Kidney epithelial cell (primary cell): ENCODE measurements around the gene ADTRP. TPM values are rescaled to one million over a fixed set of nuclear protein-coding genes. Genes with fewer than 3 reads are reported as not detected.
A peak's percentile ranks its signal among the peaks of the same experiment; 100 is the strongest.

Experiments
- DNase-seq: peaks from one replicate; pipeline ENCODE4 v3.0.0-alpha.2; 2010; ENCODE audit warnings: low read depth
- H3K27me3 ChIP-seq: 2 replicates; pipeline ENCODE4 v1.6.0; 2011; ENCODE audit warnings: low read length; ENCODE audit not compliant: control insufficient read depth, insufficient read depth
- H3K36me3 ChIP-seq: 2 replicates; pipeline ENCODE4 v1.5.1; 2011; ENCODE audit warnings: low read length; ENCODE audit not compliant: control insufficient read depth, insufficient read depth
- H3K4me3 ChIP-seq: 2 replicates; pipeline ENCODE4 v1.5.1; 2011; ENCODE audit warnings: low read depth, mild to moderate bottlenecking, control low read depth, low read length
- CTCF ChIP-seq: IDR thresholded peaks from 2 replicates; pipeline ENCODE4 v1.5.1; 2011; ENCODE audit warnings: mild to moderate bottlenecking, moderate library complexity, low read length, control low read depth, inconsistent platforms; ENCODE audit not compliant: insufficient read depth, poor library complexity, severe bottlenecking
- total RNA-seq: library from RNA; depleted of rRNA; stranded (reverse); fragments of >200 nt; gene quantifications from 2 replicates; pipeline ENCODE4 v1.2.3, GENCODE V29; 2015

Gene ADTRP
- total RNA-seq, 1 donor from 2014 or later = 4.6 TPM

DNA sequence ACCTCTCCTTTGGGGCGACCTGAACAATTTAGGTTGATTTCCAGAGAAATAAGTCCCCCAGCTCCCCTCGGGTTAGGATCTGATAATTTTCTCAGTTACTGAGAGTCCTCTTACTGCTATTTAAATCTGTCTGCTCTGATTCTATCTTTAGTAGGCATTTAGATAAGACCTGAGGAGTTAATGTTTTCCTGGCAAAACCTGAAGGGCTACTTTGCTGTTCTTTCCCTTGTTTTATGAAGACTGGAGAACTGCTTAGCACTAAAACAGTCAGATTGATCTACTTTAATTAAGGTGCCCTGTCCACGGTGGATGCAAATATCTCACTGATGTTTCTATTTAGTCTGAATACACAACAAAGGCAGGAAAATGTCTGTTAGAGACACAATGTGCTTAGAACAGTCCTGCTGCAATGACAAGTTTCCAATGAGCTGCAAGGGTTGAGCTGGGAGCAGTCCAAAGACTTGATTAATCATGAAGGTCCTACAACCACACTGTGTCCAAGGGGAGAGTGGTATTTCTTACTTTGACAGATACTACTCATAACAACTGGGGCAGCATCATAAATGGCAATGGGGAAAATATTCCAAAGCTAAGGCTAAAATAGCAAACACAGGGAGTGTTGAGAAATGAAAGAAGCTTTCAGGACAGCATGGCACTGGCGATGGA lies 15.7 kb downstream of the ADTRP start:
- no peak for TF ChIP-seq CTCF
- H3K4me3 ChIP-seq = no peak overlapping the region
- no peaks in the 10 kb centered on the region for H3K36me3 ChIP-seq
- DNase-seq = no peak
- H3K27me3 ChIP-seq = no peaks in the 10 kb centered on the region

- Histone ChIP-seq H3K27me3 (no peaks in the 10 kb centered on the region), H3K4me3 (no peak overlapping the region), H3K36me3 (no peaks in the 10 kb centered on the region)
- peak; percentile 41 for DNase-seq
- no peak for TF ChIP-seq CTCF
Observed at GRCh38 chr6:11761744-11762620, 16.6 kb downstream of the ADTRP start.

- TF ChIP-seq CTCF = no peak
- DNase-seq = no peak
- Histone ChIP-seq H3K4me3 (no peak overlapping the region), H3K36me3 (no peaks in the 10 kb centered on the region), H3K27me3 (no peaks in the 10 kb centered on the region)
Observed at GRCh38 chr6:11760015-11760473, 18.6 kb downstream of the ADTRP start.

DNA sequence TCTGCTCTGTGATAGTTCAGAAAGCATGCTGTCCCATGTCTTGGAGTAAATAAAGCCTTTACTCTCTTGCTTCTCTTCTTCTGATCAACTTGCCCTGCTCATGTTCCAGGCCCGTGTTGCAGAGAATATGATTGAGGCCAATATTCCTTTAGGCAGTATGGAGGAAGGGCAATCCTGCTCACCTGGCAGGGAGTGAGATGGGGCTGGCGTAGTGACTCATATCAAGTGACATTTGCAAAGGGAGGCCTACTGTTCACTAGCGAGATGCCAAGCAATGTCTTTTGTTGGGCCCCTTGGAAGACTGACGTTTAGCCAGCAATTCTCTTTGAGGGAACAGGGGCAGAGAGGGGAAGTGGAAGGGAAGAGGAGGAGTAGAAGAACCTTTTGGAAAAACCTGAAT lies 19.7 kb downstream of the ADTRP start:
- H3K36me3 ChIP-seq = no peaks in the 10 kb centered on the region
- TF ChIP-seq CTCF = no peak
- DNase-seq = no peak
- no peak overlapping the region for H3K4me3 ChIP-seq
- H3K27me3 ChIP-seq = no peaks in the 10 kb centered on the region

DNA sequence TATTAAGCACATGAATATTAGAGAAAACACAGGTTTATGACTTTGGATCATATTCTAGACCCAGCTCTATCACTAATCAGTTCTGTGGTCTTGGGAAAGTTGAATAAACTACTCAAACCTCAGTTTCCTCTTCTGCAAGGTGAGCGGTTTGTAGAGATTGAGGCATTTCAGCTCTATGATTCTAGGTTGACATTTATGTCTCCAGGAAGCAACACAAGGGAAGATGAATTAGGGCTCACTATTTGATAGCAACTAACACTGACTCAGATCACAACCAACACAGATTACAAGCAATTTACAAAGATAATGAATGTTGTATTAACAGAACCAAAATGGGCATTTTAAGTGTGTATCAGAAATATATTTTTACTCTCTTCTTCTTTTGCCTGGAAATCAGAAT lies 21.9 kb downstream of the ADTRP start:
- no peak for DNase-seq
- Histone ChIP-seq H3K4me3 (no peak overlapping the region), H3K27me3 (no peaks in the 10 kb centered on the region), H3K36me3 (no peaks in the 10 kb centered on the region)
- TF ChIP-seq CTCF = no peak
